Measurements from ENCODE around the gene IGSF23. TPM values are rescaled to one million over a fixed set of nuclear protein-coding genes. Genes with fewer than 3 reads are reported as not detected.
"Not testable (repeated sequence)": the region's sequence is repeated elsewhere in the genome, so short reads cannot be mapped to it uniquely, and the experiment has no call there.

Gene IGSF23
- total RNA-seq, 4 donors from 2014 or later, result not detected

GRCh38 chr19:44585371-44586133 lies 27.8 kb upstream of the IGSF23 start:
- ATAC-seq (no peak), DNase-seq (no peak)
- no peaks in the 10 kb centered on the region for H3K36me3 ChIP-seq
- H3K4me1 ChIP-seq, result peaks cover 8 to 16% of the 10 kb centered on the region in 2 donors
- intact Hi-C loops (cut with DNase I; ENCODE audit: low total_unique reads) (loop anchor here (5.0 kb wide), 2 partner anchors 57 to 72 kb away; partner anchors contain the start of gene PVR), in situ Hi-C loops (cut with MboI; ENCODE audit: low sequenced_read_pairs in 4 of 4) (no loop called here)
- TF ChIP-seq POLR2A (IDR thresholded peaks at IDR 0.05), result no peak
- no peak for TF ChIP-seq CTCF (IDR thresholded peaks at IDR 0.05 in 4 of 5, conservative IDR thresholded peaks at IDR 0.05 in 1 of 5)
- H3K9me3 ChIP-seq, result no peaks in the 10 kb centered on the region
- no peak overlapping the region for H3K27ac ChIP-seq
- no peaks in the 10 kb centered on the region for H3K27me3 ChIP-seq
- H3K4me3 ChIP-seq, result no peak overlapping the region

GRCh38 chr19:44587963-44588770 lies 25.2 kb upstream of the IGSF23 start:
- no peak overlapping the region for H3K4me3 ChIP-seq
- peak overlapping the region; percentile 55 to 79 (median 72) for H3K27ac ChIP-seq
- H3K4me1 ChIP-seq, result peaks cover 8 to 16% of the 10 kb centered on the region in 2 donors
- H3K9me3 ChIP-seq, result no peaks in the 10 kb centered on the region
- no peak for TF ChIP-seq CTCF (IDR thresholded peaks at IDR 0.05 in 4 of 5, conservative IDR thresholded peaks at IDR 0.05 in 1 of 5)
- TF ChIP-seq POLR2A (IDR thresholded peaks at IDR 0.05), result no peak
- no peaks in the 10 kb centered on the region for H3K27me3 ChIP-seq
- ATAC-seq (peak; percentile 98 to 99), DNase-seq (peak; percentile 14 to 25)
- in situ Hi-C loops (cut with MboI; ENCODE audit: low sequenced_read_pairs in 4 of 4) (no loop called here), intact Hi-C loops (cut with DNase I; ENCODE audit: low total_unique reads) (loop anchor here (5.0 kb wide), 2 partner anchors 54 to 69 kb away; partner anchors contain the start of gene PVR)
- H3K36me3 ChIP-seq, result no peaks in the 10 kb centered on the region

GRCh38 chr19:44588771-44589112 lies 24.6 kb upstream of the IGSF23 start:
- H3K4me3 ChIP-seq, result no peak overlapping the region
- intact Hi-C loops (cut with DNase I; ENCODE audit: low total_unique reads), result loop anchor here (5.0 kb wide), 2 partner anchors 54 to 69 kb away; partner anchors contain the start of gene PVR
- peak overlapping the region; percentile 55 to 79 (median 72) for H3K27ac ChIP-seq
- DNase-seq (no peak), ATAC-seq (peak; percentile 23 to 29)
- TF ChIP-seq POLR2A (IDR thresholded peaks at IDR 0.05) (no peak), CTCF (IDR thresholded peaks at IDR 0.05 in 4 of 5, conservative IDR thresholded peaks at IDR 0.05 in 1 of 5) (no peak)
- no peaks in the 10 kb centered on the region for H3K27me3 ChIP-seq
- H3K9me3 ChIP-seq, result no peaks in the 10 kb centered on the region
- peaks cover 8 to 16% of the 10 kb centered on the region in 2 donors for H3K4me1 ChIP-seq
- in situ Hi-C loops (cut with MboI; ENCODE audit: low sequenced_read_pairs in 4 of 4), result no loop called here
- H3K36me3 ChIP-seq, result no peaks in the 10 kb centered on the region

- Histone ChIP-seq H3K9me3 (no peaks in the 10 kb centered on the region), H3K36me3 (no peaks in the 10 kb centered on the region), H3K4me3 (no peak overlapping the region), H3K27me3 (no peaks in the 10 kb centered on the region), H3K4me1 (peaks cover 8 to 16% of the 10 kb centered on the region in 2 donors), H3K27ac (no peak overlapping the region)
- ATAC-seq (no peak), DNase-seq (no peak)
- in situ Hi-C loops (cut with MboI; ENCODE audit: low sequenced_read_pairs in 4 of 4), result no loop called here
- intact Hi-C loops (cut with DNase I; ENCODE audit: low total_unique reads), result no loop called here
- no peak for TF ChIP-seq CTCF (IDR thresholded peaks at IDR 0.05 in 4 of 5, conservative IDR thresholded peaks at IDR 0.05 in 1 of 5)
Observed at GRCh38 chr19:44590245-44591059, 22.9 kb upstream of the IGSF23 start.

GRCh38 chr19:44591340-44591993 lies 21.9 kb upstream of the IGSF23 start:
- H3K27ac ChIP-seq; DNase-seq; in situ Hi-C loops (cut with MboI; ENCODE audit: low sequenced_read_pairs in 4 of 4); H3K36me3 ChIP-seq; H3K9me3 ChIP-seq; ATAC-seq; intact Hi-C loops (cut with DNase I; ENCODE audit: low total_unique reads); H3K27me3 ChIP-seq; H3K4me3 ChIP-seq: not testable (repeated sequence)
- H3K4me1 ChIP-seq, result peaks cover 8 to 16% of the 10 kb centered on the region in 2 donors

Data from gastrocnemius medialis (tissue), 4 donors.